PFSK-1 (cell line): Measurements from ENCODE around the gene HSPA2.

Source experiments
- FOXP2 ChIP-seq: optimal IDR thresholded peaks from 2 replicates; pipeline ENCODE3; 2011; ENCODE audit warnings: borderline replicate concordance, control low read depth, inconsistent platforms; ENCODE audit not compliant: insufficient read depth; ENCODE audit errors: extremely low read length, extremely low read depth
- POLR2AphosphoS5 ChIP-seq: IDR thresholded peaks from 2 replicates; pipeline ENCODE4 v1.6.1; 2012; ENCODE audit warnings: low read depth, mild to moderate bottlenecking, control low read depth, low read length, moderate library complexity
- SIN3A ChIP-seq: IDR thresholded peaks from 2 replicates; pipeline ENCODE4 v1.6.1; 2012; ENCODE audit warnings: mild to moderate bottlenecking, low read length, moderate library complexity, borderline replicate concordance; ENCODE audit not compliant: insufficient read depth
- TAF1 ChIP-seq: IDR thresholded peaks from 2 replicates; pipeline ENCODE4 v1.6.1; 2012; ENCODE audit warnings: low read length, control low read depth, borderline replicate concordance; ENCODE audit not compliant: insufficient read depth
- TF ChIP-seq, protein P1 (sequence below), 2 experiments: IDR thresholded peaks; 2 replicates each; pipeline versions ENCODE4 v1.6.1 to v1.8.0; 2011 to 2012; ENCODE audit warnings: low read depth in 2 of 2, low read length in 2 of 2, control low read depth in 1 of 2, inconsistent platforms in 1 of 2, mild to moderate bottlenecking in 1 of 2, moderate library complexity in 1 of 2; ENCODE audit not compliant: insufficient read depth in 1 of 2

DNA sequence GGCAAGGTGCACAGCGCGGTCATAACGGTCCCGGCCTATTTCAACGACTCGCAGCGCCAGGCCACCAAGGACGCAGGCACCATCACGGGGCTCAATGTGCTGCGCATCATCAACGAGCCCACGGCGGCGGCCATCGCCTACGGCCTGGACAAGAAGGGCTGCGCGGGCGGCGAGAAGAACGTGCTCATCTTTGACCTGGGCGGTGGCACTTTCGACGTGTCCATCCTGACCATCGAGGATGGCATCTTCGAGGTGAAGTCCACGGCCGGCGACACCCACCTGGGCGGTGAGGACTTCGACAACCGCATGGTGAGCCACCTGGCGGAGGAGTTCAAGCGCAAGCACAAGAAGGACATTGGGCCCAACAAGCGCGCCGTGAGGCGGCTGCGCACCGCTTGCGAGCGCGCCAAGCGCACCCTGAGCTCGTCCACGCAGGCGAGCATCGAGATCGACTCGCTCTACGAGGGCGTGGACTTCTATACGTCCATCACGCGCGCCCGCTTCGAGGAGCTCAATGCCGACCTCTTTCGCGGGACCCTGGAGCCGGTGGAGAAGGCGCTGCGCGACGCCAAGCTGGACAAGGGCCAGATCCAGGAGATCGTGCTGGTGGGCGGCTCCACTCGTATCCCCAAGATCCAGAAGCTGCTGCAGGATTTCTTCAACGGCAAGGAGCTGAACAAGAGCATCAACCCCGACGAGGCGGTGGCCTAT is 875 bp downstream of the HSPA2 start:
- TF ChIP-seq POLR2AphosphoS5 (no peak), FOXP2 (no peak), SIN3A (no peak), TAF1 (no peak)
- TF ChIP-seq, protein P1, sequence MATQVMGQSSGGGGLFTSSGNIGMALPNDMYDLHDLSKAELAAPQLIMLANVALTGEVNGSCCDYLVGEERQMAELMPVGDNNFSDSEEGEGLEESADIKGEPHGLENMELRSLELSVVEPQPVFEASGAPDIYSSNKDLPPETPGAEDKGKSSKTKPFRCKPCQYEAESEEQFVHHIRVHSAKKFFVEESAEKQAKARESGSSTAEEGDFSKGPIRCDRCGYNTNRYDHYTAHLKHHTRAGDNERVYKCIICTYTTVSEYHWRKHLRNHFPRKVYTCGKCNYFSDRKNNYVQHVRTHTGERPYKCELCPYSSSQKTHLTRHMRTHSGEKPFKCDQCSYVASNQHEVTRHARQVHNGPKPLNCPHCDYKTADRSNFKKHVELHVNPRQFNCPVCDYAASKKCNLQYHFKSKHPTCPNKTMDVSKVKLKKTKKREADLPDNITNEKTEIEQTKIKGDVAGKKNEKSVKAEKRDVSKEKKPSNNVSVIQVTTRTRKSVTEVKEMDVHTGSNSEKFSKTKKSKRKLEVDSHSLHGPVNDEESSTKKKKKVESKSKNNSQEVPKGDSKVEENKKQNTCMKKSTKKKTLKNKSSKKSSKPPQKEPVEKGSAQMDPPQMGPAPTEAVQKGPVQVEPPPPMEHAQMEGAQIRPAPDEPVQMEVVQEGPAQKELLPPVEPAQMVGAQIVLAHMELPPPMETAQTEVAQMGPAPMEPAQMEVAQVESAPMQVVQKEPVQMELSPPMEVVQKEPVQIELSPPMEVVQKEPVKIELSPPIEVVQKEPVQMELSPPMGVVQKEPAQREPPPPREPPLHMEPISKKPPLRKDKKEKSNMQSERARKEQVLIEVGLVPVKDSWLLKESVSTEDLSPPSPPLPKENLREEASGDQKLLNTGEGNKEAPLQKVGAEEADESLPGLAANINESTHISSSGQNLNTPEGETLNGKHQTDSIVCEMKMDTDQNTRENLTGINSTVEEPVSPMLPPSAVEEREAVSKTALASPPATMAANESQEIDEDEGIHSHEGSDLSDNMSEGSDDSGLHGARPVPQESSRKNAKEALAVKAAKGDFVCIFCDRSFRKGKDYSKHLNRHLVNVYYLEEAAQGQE (IDR thresholded peaks at IDR 0.05; ENCODE audit: insufficient read depth in 1 of 2, low read depth in 2 of 2, low read length in 2 of 2): no peak
